HG03575 (cell line): ENCODE data around the gene IMMP2L.

ENCODE experiments used
- ATAC-seq: cut with Tn5 transposase; IDR thresholded peaks from one replicate; pipeline ENCODE4 v1.9.1; 2021; ENCODE audit not compliant: unreplicated experiment, insufficient number of reproducible peaks, low FRiP score; ENCODE audit errors: extremely low read depth

Gene IMMP2L

GRCh38 chr7:111210043-111210442 is 352.2 kb downstream of the IMMP2L start:
- no peak for ATAC-seq

GRCh38 chr7:111205251-111205650 is 357.0 kb downstream of the IMMP2L start:
- no peak for ATAC-seq

- ATAC-seq = no peak
These were observed 360.0 kb downstream of the IMMP2L start for GRCh38 chr7:111202321-111202720.

GRCh38 chr7:111199643-111200042 is 362.6 kb downstream of the IMMP2L start:
- ATAC-seq = no peak

GRCh38 chr7:111198255-111198654 is 364.0 kb downstream of the IMMP2L start:
- ATAC-seq = no peak

GRCh38 chr7:111196655-111197054 is 365.6 kb downstream of the IMMP2L start:
- no peak for ATAC-seq

- no peak for ATAC-seq
These were observed 369.5 kb downstream of the IMMP2L start for GRCh38 chr7:111192614-111193413.

- ATAC-seq = no peak
These were observed 371.5 kb downstream of the IMMP2L start for GRCh38 chr7:111190804-111191203.

- no peak for ATAC-seq
These were observed 377.3 kb downstream of the IMMP2L start for GRCh38 chr7:111184987-111185386.

GRCh38 chr7:111183321-111183720 is 379.0 kb downstream of the IMMP2L start:
- no peak for ATAC-seq

- no peak for ATAC-seq
These were observed 382.0 kb downstream of the IMMP2L start for GRCh38 chr7:111180338-111180737.

GRCh38 chr7:111175908-111176441 is 386.3 kb downstream of the IMMP2L start:
- ATAC-seq = no peak

- ATAC-seq = no peak
These were observed 387.8 kb downstream of the IMMP2L start for GRCh38 chr7:111174510-111174909.

GRCh38 chr7:111173990-111174389 is 388.3 kb downstream of the IMMP2L start:
- no peak for ATAC-seq

- no peak for ATAC-seq
These were observed 388.8 kb downstream of the IMMP2L start for GRCh38 chr7:111173528-111173927.

GRCh38 chr7:111172564-111173257 is 389.6 kb downstream of the IMMP2L start:
- ATAC-seq = no peak

- ATAC-seq = no peak
These were observed 394.1 kb downstream of the IMMP2L start for GRCh38 chr7:111168182-111168581.

- no peak for ATAC-seq
These were observed 397.9 kb downstream of the IMMP2L start for GRCh38 chr7:111164442-111164841.

- ATAC-seq = no peak
These were observed 399.6 kb downstream of the IMMP2L start for GRCh38 chr7:111162692-111163091.

GRCh38 chr7:111160297-111160696 is 402.0 kb downstream of the IMMP2L start:
- ATAC-seq = no peak
